Lower lobe of right lung (tissue), 2 donors: ENCODE data around the gene HERC3. TPM values are rescaled to one million over a fixed set of nuclear protein-coding genes. Genes with fewer than 3 reads are reported as not detected.

Experiments used
- ATAC-seq, 2 donors: fragments of 200-7000 bp; cut with Tn5 transposase; one replicate each; pipeline ENCODE4 v1.9.1; 2020 to 2022; ENCODE audit warnings: mild to moderate bottlenecking in 2 of 2, moderate library complexity in 2 of 2
- DNase-seq: peaks from one replicate; pipeline ENCODE4 v3.0.0-alpha.2; 2020
- H3K27ac ChIP-seq: fragments of 200-600 bp; one replicate; pipeline ENCODE4 v1.8.0; 2022
- H3K27me3 ChIP-seq: fragments of 200-600 bp; one replicate; pipeline ENCODE4 v1.8.0; 2022; ENCODE audit warnings: low read depth
- H3K36me3 ChIP-seq: fragments of 200-600 bp; one replicate; pipeline ENCODE4 v1.8.0; 2022; ENCODE audit warnings: mild to moderate bottlenecking
- H3K4me1 ChIP-seq: fragments of 200-600 bp; one replicate; pipeline ENCODE4 v1.8.0; 2022
- H3K4me3 ChIP-seq: fragments of 200-600 bp; one replicate; pipeline ENCODE4 v1.8.0; 2022; ENCODE audit warnings: mild to moderate bottlenecking
- H3K9me3 ChIP-seq: fragments of 200-600 bp; one replicate; pipeline ENCODE4 v1.8.0; 2022
- CTCF ChIP-seq: fragments of 200-600 bp; IDR thresholded peaks from one replicate; pipeline ENCODE4 v1.8.0; 2022; ENCODE audit warnings: antibody characterized with exemption, mild to moderate bottlenecking
- intact Hi-C: fragments of 100-400 bp; cut with DNase I; formaldehyde crosslinking; loops from one replicate; pipeline ENCODE4 v1.11.0; 2022
- total RNA-seq: library from RNA; stranded (reverse); fragmentation: NEBNext Ultra II Directional; extraction: Animal tissue kit (Norgen Biotek cat#: 25700); gene quantifications from one replicate; pipeline ENCODE4 v1.2.1, GENCODE V29; 2021
- donor health status: DM: no; HTN: yes; CAD: no; lungs with severe emphysema.

HERC3 gene
- total RNA-seq, 1 donor from 2014 or later: 54.1 TPM

DNA sequence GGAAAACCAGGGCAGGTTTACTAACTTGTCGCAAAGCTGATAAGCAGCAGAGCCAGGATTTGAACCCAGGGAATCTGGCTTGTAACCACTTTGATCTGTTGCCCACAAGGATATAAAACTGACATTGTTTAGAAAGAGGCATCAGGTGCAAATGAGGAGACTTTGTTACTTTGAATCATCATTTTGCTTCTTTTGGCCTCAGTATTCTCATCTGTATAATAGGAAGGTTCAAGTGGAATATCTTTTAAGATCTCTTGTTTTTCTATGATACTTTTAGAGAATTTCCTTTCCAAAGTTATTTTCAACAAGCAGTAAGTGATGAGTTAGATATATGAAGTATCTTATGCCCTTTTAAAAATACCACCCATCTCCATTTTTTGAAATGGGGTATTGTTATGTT lies 163.2 kb downstream of the HERC3 start:
- intact Hi-C loops: no loop called here
- Histone ChIP-seq H3K4me1 (peaks cover 3% of the 10 kb centered on the region), H3K27ac (no peak overlapping the region), H3K27me3 (no peaks in the 10 kb centered on the region), H3K9me3 (no peaks in the 10 kb centered on the region), H3K36me3 (peaks cover 26% of the 10 kb centered on the region), H3K4me3 (no peak overlapping the region)
- ATAC-seq (no peak), DNase-seq (no peak)
- no peak for TF ChIP-seq CTCF

- ATAC-seq (no peak), DNase-seq (no peak)
- Histone ChIP-seq H3K4me3 (no peak overlapping the region), H3K36me3 (peaks cover 19% of the 10 kb centered on the region), H3K27me3 (no peaks in the 10 kb centered on the region), H3K9me3 (no peaks in the 10 kb centered on the region), H3K27ac (no peak overlapping the region), H3K4me1 (peaks cover 3% of the 10 kb centered on the region)
- no peak for TF ChIP-seq CTCF
- intact Hi-C loops: no loop called here
Observed at GRCh38 chr4:88756149-88756548, 163.9 kb downstream of the HERC3 start.

DNA sequence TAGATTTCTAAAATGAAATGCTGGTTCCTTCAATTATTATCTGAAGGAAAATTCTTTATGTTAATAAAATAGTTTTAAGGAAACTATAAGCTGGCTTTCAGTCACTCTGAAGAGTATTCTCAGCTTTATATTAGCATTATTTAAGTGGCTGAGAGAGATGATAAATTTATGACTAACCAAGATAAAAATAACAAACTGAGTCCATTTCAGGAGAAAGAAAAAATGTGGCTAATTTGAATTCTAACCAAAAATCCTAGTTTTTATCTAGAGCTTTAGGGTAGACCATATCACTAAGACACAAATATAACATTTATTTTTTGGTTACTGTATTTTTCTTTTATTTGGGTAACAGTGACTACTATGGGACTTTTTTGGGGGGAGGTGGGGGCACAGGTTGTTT lies 164.8 kb downstream of the HERC3 start:
- no peak for TF ChIP-seq CTCF
- Histone ChIP-seq H3K36me3 (peaks cover 12% of the 10 kb centered on the region), H3K27me3 (no peaks in the 10 kb centered on the region), H3K4me3 (no peak overlapping the region), H3K27ac (no peak overlapping the region), H3K9me3 (no peaks in the 10 kb centered on the region), H3K4me1 (peaks cover 3% of the 10 kb centered on the region)
- intact Hi-C loops: no loop called here
- ATAC-seq: no peak
- no peak for DNase-seq

DNA sequence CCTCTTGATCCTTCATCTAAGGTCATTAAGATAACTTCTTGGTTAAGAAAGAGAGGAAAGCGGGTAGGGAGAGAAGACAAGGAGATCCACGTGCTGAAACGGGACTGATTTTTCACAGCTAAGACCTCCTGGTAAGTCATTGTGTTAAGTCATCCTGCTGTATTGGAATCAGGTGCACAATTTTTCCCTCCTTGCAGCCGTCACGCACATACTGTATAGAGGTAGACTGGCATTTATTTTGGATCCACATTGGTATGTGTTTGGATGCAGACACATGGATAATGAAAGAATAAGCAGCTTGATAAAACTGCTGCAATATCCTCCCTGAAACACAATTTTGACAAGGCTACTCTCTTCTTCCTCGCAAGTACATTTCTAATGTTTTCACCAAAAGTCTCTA lies 165.5 kb downstream of the HERC3 start:
- no peak overlapping the region for H3K27ac ChIP-seq
- intact Hi-C loops: no loop called here
- TF ChIP-seq CTCF: no peak
- H3K36me3 ChIP-seq: peaks cover 10% of the 10 kb centered on the region
- ATAC-seq: no peak
- H3K4me3 ChIP-seq: peak overlapping the region; percentile 25
- no peak for DNase-seq
- H3K4me1 ChIP-seq: peaks cover 3% of the 10 kb centered on the region
- no peaks in the 10 kb centered on the region for H3K9me3 ChIP-seq
- no peaks in the 10 kb centered on the region for H3K27me3 ChIP-seq

Other genes with a start within 250 kb of the HERC3 start
- gene HERC6, start 213.6 kb upstream of the HERC3 start, total RNA-seq: 15.8 TPM
- 27.6 TPM for gene HERC5, start 135.4 kb upstream of the HERC3 start, total RNA-seq
- gene PYURF, start 68.7 kb upstream of the HERC3 start, total RNA-seq: 57.6 TPM
- gene NAP1L5, start 105.3 kb downstream of the HERC3 start, total RNA-seq: 3.0 TPM